Hematopoietic multipotent progenitor cell treated with erythropoietin and hydrocortisone succinate and interleukin-3 and kit ligand, for 17 days (in vitro differentiated cells): Measurements from ENCODE around the gene CLN3.
"Not testable (repeated sequence)": the region's sequence is repeated elsewhere in the genome, so short reads cannot be mapped to it uniquely, and the experiment has no call there.

Experiments
- DNase-seq: peaks from one replicate; pipeline ENCODE4 v3.0.0-alpha.2; 2015; ENCODE audit warnings: low spot score

The CLN3 gene

DNA sequence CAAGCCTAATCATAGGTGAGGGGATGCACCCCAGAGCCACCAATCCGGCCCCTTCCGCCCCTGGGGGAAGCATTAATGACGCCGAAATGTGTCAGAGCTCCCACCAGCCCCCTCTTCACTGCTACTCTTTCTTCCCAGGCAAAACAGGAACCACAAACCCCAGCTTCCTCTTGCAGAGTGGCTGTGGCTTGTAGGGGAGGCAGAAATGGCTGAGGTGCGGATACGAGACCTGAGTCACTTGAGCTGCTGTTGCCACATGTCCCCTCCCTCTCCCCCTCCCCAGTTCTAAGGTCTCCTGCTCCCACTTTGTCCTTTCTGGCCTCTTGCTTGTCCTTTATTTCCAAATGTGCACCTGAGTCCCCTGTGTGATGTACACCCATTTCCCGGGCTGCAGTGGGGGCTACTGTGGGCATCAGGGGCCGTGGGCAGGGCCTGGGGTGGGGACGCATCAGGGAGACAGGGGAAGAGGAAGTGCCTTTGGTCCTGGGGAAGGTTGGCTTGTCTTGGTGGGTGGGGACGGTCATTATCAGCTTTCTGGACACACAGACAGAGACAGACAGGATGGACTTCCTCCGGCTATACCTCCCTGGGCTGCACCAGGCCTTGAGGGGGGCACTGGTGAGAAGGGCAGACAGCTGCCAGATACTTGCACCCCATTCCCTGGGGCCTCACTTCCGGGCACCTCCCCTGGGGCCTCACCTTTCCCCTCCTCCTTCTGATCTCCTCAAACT is 2.4 kb upstream of the CLN3 start, which contains the start of gene APOBR:
Gene APOBR (plus strand): TSS at position 523 of the 731 bp plus-strand sequence. CDS start 39 bp downstream, at position 562.
- DNase-seq, result no peak

DNA sequence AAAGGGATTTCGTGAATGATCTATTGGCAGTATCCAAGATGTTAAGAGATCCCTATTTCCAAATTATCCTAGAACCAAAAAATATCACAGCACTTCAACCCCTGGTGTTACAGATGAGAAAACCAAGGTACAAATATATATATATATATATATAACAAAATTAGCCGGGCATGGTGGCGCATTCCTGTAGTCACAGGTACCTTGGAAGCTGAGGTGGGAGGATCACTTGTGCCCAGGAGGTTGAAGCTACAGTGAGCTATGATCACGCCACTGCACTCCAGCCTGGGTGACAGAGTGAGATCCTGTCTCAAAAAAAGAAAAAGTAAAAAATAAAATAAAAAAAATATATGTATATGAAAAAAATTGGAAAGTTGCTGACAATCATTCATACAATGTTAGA is 637 bp upstream of the CLN3 start:
- DNase-seq, result no peak

DNA sequence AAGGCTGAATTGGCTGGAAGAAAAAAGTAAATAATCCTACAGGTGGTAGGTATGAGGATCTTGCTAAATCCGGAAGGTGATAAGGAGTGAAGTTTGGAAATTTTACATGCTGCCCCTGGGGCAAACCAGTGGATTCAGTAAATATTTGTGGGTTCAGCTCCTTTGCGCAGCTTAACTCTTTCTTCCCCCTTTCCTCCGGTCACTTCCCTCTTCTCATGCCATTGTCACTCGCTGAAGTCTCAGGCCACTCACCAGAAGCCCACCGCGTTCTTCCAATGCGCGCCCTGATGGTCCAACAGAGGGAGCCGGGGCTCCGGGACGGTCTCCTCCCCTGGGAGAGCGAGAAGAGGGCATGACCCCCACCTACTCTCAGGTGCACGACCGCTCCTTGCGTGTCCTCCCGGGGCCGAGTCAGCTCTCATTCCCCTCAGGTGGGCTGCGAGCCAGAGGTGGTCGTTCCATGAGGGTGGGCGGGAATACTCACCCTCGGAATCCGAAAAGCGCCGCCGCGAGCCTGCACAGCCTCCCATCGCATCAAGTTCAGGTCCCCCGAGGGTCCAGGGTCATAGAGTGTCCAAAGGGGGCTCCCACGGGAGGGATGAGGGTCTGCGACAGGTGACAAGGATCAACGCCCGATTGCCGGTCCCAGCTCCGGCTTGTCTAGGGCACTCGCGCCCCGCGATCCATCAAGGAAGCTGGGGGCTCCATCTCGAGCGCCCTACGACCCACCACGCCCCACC is 474 bp downstream of the CLN3 start:
- peak; percentile 59 for DNase-seq

DNA sequence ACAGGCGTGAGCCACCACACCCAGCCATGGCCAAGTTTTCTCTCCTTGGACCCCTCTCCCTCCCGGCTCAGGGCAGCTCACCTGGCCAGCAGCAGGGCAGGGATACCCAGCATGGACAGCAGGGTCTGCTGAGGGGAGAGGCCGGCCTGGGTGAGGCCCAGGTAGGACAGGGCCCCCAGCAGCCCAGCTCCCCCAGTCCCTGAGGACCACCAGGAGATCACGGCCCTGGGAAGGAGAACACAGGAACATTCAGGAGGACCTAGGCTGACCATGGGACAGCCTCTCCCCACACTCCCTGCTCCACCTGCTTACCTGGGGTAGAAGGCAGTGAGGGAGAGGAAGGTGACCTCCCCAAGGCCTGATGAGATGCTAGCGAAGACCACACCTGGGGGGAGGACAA is 5.6 kb downstream of the CLN3 start:
- DNase-seq, result no peak

DNA sequence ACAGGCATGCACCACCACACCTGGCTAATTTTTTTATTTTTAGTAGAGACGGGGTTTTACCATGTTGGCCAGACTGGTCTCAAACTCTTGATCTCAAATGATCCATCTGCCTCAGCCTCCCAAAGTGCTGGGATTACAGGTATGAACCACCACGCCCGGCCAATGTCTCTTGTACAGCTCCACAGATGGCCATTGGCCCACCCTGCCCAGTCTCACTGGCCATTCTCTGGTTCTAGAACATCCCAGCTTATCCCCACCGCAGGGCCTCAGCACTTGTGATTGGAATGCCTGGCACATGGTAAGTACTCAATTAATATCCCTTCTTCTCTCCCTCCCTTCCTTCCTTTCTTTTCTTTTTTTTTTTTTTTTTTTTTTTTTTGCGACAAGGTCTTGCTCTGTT is 8.5 kb downstream of the CLN3 start:
- DNase-seq, result not testable (repeated sequence)

DNA sequence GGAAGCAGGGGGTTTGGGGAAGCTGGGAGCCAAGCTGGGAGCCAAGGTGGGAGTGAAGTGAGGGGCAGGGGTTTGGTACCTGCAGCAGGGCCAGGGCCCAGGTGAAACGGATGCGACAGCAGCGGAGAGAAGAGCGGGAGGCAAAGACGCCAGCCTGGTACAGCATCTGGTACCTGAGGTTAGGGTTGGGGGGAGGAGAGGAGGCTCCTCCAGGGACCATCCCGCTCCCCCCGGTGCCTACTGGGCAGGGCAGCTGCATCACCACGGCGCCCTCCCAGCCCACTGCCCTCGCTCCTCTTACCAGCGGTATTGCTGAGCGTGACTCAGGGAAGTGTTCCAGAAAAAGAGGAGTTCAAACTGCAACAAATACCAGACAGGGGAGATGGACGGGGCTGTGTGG is 9.8 kb downstream of the CLN3 start:
- no peak for DNase-seq

DNA sequence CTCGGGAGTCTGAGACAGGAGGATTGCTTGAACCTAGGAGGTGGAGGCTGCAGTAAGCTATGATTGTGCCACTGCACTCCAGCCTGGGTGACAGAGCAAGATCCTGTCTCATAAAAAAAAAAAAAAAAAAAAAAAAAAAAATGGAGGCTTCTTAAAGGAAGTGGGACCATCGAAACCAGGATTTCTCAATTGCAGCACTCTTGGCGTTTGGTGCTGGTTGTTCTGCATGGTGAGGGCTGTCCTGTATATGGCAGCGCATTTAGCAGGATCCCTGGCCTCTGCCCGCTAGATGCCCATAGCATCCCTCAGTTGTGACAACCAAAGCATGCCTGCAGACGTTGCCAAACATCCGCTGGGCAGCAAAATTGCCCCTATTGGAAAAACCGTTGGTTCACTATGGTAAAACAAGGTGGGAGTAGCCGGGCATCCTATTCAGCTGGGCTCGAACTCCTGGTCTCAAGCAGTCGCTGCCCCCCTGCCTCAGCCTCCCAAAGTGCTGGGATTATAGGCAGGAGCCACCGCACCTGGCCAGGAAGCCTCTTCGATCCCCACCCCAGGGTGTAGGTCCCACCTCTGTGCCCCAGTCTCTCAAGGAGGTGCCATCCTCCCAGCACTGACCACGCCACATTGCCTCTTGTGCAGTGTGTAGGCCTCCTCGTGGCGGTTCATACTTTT is 13.2 kb downstream of the CLN3 start:
- no peak for DNase-seq

DNA sequence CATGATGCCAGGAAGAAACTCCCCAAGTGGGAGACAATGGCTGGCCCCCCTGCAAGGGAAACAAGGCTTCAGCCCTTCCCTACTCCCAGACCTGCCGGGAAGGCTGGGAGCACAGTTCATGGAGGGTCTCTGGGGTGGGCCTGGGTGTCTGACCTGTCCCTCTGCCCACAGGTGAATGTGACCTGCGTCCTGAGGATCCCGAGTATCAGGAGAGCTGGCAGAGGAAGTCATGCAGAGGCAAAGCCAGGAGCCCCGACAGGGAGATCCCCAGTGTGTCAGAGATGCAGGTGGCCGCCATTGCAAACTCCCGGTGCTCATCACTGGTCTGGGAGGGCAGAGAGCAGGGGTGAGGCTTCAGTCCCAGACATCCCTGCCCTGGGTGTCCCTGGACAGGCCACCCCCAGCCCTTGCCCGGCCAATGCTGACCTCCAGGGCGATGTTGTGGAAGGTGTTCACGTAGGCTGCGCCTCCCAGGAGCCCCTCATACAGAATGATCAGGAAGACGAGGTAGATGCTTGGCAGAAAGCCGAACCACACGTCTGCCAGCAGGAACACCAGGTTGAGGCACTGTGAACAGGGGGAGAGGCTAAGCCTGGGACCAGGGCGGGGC is 14.5 kb downstream of the CLN3 start:
- DNase-seq, result no peak

DNA sequence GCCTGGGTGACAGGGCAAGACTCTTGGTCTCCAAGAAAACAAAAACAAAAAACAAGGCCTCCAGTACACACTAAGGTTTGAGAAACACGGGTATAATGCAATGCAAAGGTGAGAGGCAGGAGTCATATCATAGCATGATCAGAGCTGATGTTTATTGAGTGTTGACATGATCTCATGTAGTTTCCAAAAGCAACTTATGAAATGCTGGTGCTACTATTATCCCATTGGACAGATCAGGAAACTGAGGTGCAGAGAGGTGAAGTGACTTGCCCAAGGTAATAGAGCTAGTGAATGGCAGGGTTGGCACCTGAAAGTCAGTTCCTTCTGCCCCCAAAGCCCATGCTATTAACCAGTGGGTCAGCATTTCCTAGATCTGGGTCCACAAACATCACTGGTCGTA is 16.7 kb downstream of the CLN3 start:
- DNase-seq, result no peak

DNA sequence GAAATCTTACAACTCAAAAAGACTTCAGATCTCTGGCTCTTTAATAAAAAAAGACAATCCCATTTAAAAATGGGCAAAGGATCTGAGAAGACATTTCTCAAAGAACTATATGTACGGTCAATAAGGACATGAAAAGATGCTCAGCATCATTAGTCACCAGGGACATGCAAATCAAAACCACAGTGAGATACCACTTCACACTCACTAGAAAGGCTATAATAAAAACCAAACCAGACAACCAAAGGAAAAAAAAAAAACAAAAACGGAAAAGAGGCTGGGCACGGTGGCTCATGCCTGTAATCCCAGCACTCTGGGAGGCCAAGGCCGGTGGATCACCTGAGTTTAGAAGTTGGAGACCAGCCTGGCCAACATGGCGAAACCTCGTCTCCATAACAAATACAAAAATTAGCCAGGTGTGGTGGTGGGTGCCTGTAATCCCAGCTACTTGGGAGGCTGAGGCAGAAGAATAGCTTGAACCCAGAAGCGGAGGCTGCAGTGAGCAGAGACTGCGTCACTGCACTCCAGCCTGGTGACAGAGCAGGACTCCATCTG is 18.1 kb downstream of the CLN3 start:
- no peak for DNase-seq

DNA sequence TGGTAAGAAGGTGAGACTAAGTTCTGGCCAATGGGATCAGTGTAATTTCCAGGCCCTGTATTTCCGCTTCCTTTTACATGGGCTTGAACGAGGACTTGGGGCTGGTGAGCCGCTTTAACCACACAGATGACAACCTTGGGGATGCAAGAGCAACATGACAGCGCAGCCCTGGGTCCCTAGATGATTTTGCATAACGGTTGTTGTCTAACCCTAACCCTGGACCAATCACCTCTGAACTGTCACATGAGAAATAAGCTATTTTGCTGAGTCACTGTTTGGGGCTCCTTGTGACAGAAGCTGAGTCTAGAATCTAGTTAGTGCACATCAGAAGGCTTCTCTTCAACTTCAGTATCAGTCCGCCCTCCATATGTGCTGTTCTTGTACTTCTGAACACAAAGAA is 44.8 kb downstream of the CLN3 start:
- not testable (repeated sequence) for DNase-seq

DNA sequence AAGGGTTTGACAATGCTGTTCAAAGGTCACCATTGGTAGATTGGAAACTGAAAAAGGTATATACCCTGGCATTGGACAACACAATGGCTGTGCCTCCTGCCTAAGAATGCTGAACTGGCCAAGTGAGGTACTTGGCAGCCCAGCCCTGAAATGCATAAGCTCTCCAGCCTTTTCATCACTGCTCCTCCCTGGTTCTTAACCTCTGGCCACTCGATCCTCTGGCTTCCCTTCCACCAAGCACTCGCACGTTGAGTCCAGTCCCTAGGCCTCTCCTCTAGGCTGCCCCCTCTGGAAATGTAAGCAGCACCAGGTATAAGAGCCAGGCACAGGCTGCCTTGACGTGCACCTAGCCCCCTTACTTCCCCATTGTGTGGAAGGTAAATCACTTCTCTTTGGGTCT is 45.5 kb downstream of the CLN3 start:
- not testable (repeated sequence) for DNase-seq

DNA sequence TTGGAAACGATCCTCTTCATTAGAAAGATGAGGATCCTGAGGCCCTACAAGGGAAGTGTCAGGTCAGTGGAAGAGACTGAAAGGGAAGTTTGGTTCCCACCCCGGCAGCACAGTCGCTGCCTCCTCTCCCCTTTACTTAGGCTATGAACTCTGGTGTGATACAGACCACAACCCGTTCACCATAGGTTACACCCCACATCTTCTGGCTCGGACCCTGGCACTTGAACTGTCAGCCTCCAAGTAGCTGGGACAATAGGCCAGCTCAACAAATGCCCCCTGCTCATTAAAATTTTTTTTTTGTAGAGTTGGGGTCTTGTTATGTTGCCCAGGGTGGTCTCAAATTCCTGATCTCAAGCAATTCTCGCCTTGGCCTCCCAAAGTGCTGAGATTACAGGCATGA is 47.9 kb downstream of the CLN3 start:
- not testable (repeated sequence) for DNase-seq

DNA sequence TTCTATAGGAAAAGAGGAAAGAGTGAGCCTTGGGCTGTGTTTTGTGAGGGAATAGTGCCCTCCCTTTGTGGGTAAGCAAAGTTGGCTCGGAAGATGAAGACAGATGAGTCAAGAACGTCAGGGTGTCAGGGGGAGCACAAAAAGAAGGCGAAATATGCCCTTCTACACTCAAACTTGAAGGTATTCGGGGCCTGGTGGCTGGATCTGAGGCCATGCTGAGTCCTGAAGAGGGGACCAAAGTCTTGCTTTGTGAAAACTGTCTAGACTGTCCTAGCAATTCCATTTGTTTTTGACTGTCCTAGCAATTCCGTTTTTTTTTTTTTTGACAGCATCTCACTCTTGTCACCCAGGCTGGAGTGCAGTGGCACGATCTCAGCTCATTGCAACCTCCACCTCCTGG is 53.0 kb downstream of the CLN3 start:
- DNase-seq, result not testable (repeated sequence)

DNA sequence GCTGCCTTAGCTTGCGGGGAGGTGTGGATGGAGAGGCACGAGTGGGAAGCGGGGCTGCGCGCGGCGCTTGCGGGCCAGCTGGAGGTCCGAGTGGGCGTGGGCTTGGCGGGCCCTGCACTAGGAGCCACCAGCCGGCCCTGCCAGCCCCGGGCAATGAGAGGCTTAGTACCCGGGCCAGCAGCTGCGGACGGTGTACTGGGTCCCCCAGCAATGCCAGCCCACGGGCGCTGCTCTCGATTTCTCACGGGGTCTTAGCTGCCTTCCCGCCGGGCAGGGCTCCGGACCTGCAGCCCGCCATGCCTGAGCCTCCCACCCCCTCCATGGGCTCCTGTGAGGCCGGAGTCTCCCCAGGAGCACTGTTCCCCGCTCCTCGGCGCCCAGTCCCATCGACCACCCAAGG is 56.5 kb downstream of the CLN3 start:
- not testable (repeated sequence) for DNase-seq
